Activated B cell treated with CpG ODN at 0.5 μM for 24 hours (primary cell): ENCODE data around the gene GMEB2. TPM values are rescaled to one million over a fixed set of nuclear protein-coding genes. Genes with fewer than 3 reads are reported as not detected.

Source experiments
- ATAC-seq: fragments of 200-7000 bp; cut with Tn5 transposase; one replicate; pipeline ENCODE4 v1.10.0; 2021; ENCODE audit warnings: low read depth, mild to moderate bottlenecking, moderate library complexity
- CTCF ChIA-PET: fragments of 350-600 bp; sonication (Branson Sonifier 250); formaldehyde crosslinking; loops from one replicate; lab custom pipeline; 2021; ENCODE audit warnings: antibody characterized with exemption; lab: Charles Lee
- POLR2A ChIA-PET: fragments of 350-600 bp; sonication (Branson Sonifier 250); formaldehyde crosslinking; loops from one replicate; lab custom pipeline; 2021; ENCODE audit warnings: antibody characterized with exemption; lab: Charles Lee
- DNase-seq: peaks from one replicate; pipeline ENCODE4 v3.0.0; 2022
- H3K27ac Mint-ChIP-seq: one replicate; pipeline ENCODE4 v1.8.0; 2020; ENCODE audit warnings: mixed read lengths
- H3K27me3 Mint-ChIP-seq: one replicate; pipeline ENCODE4 v1.8.0; 2021; ENCODE audit warnings: mixed read lengths
- H3K36me3 Mint-ChIP-seq: one replicate; pipeline ENCODE4 v1.8.0; 2021; ENCODE audit warnings: low read depth, mixed read lengths
- H3K4me1 Mint-ChIP-seq: one replicate; pipeline ENCODE4 v1.8.0; 2021; ENCODE audit warnings: mixed read lengths
- H3K4me3 Mint-ChIP-seq: one replicate; pipeline ENCODE4 v1.8.0; 2020; ENCODE audit warnings: mild to moderate bottlenecking, mixed read lengths
- H3K9me3 Mint-ChIP-seq: one replicate; pipeline ENCODE4 v1.8.0; 2020; ENCODE audit warnings: mixed read lengths
- CTCF ChIP-seq: fragments of 200-600 bp; IDR thresholded peaks from one replicate; pipeline ENCODE4 v1.8.0; 2022; ENCODE audit warnings: antibody characterized with exemption, mild to moderate bottlenecking
- intact Hi-C: fragments of 100-400 bp; cut with micrococcal nuclease; formaldehyde crosslinking; loops from one replicate; pipeline ENCODE4 v1.15.1; 2024
- total RNA-seq: library from RNA; stranded (reverse); gene quantifications from 2 replicates; pipeline ENCODE4 v1.2.3, GENCODE V29; 2022

GMEB2 gene
- total RNA-seq, 1 donor from 2014 or later = 16.9 TPM

- H3K4me3 Mint-ChIP-seq = peak overlapping the region; percentile 91
- no peaks in the 10 kb centered on the region for H3K9me3 Mint-ChIP-seq
- DNase-seq (peak; percentile 27), ATAC-seq (no peak)
- peaks cover 13% of the 10 kb centered on the region for H3K36me3 Mint-ChIP-seq
- H3K27me3 Mint-ChIP-seq = no peaks in the 10 kb centered on the region
- intact Hi-C loops = loop anchor here (5.0 to 10.0 kb wide), 4 partner anchors 61 to 436 kb away; partner anchors contain the start of genes ABHD16B, LIME1, SLC2A4RG and TCEA2
- POLR2A ChIA-PET = interaction anchor here (0.6 to 4.6 kb wide), 7 partner anchors 11 to 448 kb away, joined by 3 to 161 read pairs (median 8); partner anchors contain the start of genes RTEL1 and TPD52L2
- TF ChIP-seq CTCF = no peak
- CTCF ChIA-PET = interaction anchor here (0.8 to 1.9 kb wide), 2 partner anchors 13 kb away, joined by 3 to 16 read pairs; no protein-coding TSS in a partner anchor
- H3K27ac Mint-ChIP-seq = peak overlapping the region; percentile 93
- peaks cover 50% of the 10 kb centered on the region for H3K4me1 Mint-ChIP-seq
Observed at GRCh38 chr20:63628246-63628975, 1.5 kb upstream of the GMEB2 start.

- Mint-ChIP-seq H3K27me3 (no peaks in the 10 kb centered on the region), H3K4me1 (peaks cover 48% of the 10 kb centered on the region), H3K9me3 (no peaks in the 10 kb centered on the region), H3K27ac (peak overlapping the region; percentile 93), H3K36me3 (peaks cover 14% of the 10 kb centered on the region), H3K4me3 (peak overlapping the region; percentile 91)
- intact Hi-C loops = loop anchor here (1.0 to 10.0 kb wide), 8 partner anchors 8 to 437 kb away; partner anchors contain the start of genes ABHD16B, LIME1, RTEL1 and SLC2A4RG
- ChIA-PET CTCF (interaction anchor here (1.1 to 1.9 kb wide), 2 partner anchors 14 to 90 kb away, joined by 3 to 16 read pairs; no protein-coding TSS in a partner anchor), POLR2A (interaction anchor here (0.6 to 4.6 kb wide), 17 partner anchors 8 to 448 kb away, joined by 3 to 161 read pairs (median 6); partner anchors contain the start of genes HELZ2, PPDPF, PTK6 and RTEL1)
- TF ChIP-seq CTCF = no peak
- ATAC-seq (no peak), DNase-seq (no peak)
Observed at GRCh38 chr20:63627751-63628245, 897 bp upstream of the GMEB2 start.

GRCh38 chr20:63627129-63627750 lies 339 bp upstream of the GMEB2 start:
- CTCF ChIA-PET = interaction anchor here (1.1 to 1.9 kb wide), 2 partner anchors 15 to 89 kb away, joined by 3 to 16 read pairs; no protein-coding TSS in a partner anchor
- peak overlapping the region; percentile 93 for H3K27ac Mint-ChIP-seq
- peaks cover 45% of the 10 kb centered on the region for H3K4me1 Mint-ChIP-seq
- intact Hi-C loops = loop anchor here (1.0 to 10.0 kb wide), 8 partner anchors 8 to 438 kb away; partner anchors contain the start of genes ABHD16B, LIME1, RTEL1 and SLC2A4RG
- POLR2A ChIA-PET = interaction anchor here (0.5 to 4.6 kb wide), 25 partner anchors 8 to 439 kb away, joined by 3 to 161 read pairs (median 4); partner anchors contain the start of genes ARFRP1, HELZ2, PPDPF and PTK6
- no peak for TF ChIP-seq CTCF
- H3K27me3 Mint-ChIP-seq = no peaks in the 10 kb centered on the region
- peak overlapping the region; percentile 91 for H3K4me3 Mint-ChIP-seq
- peak; percentile 77 for ATAC-seq
- H3K36me3 Mint-ChIP-seq = peaks cover 18% of the 10 kb centered on the region
- no peaks in the 10 kb centered on the region for H3K9me3 Mint-ChIP-seq
- DNase-seq = peak; percentile 97

GRCh38 chr20:63625771-63626423 lies 1.0 kb downstream of the GMEB2 start:
- H3K27me3 Mint-ChIP-seq = no peaks in the 10 kb centered on the region
- ATAC-seq (peak; percentile 15), DNase-seq (peak; percentile 52)
- H3K36me3 Mint-ChIP-seq = peaks cover 20% of the 10 kb centered on the region
- no peaks in the 10 kb centered on the region for H3K9me3 Mint-ChIP-seq
- no peak for TF ChIP-seq CTCF
- intact Hi-C loops = loop anchor here (2.0 to 10.0 kb wide), 5 partner anchors 59 to 439 kb away; partner anchors contain the start of genes ABHD16B, LIME1, SLC2A4RG and TCEA2
- peak overlapping the region; percentile 89 for H3K27ac Mint-ChIP-seq
- CTCF ChIA-PET = interaction anchor here (1.0 to 1.4 kb wide), 3 partner anchors 12 to 88 kb away, joined by 3 to 7 read pairs (median 3); no protein-coding TSS in a partner anchor
- peak overlapping the region; percentile 75 for H3K4me3 Mint-ChIP-seq
- POLR2A ChIA-PET = interaction anchor here (0.5 to 4.6 kb wide), 9 partner anchors 10 to 113 kb away, joined by 3 to 161 read pairs (median 5); partner anchors contain the start of genes ARFRP1, PTK6, RTEL1 and ZGPAT
- peaks cover 34% of the 10 kb centered on the region for H3K4me1 Mint-ChIP-seq
